CD4-positive, alpha-beta T cell treated with Interleukin-17A for 4 hours (primary cell): ENCODE measurements around the gene PRRX2.
"Not testable (repeated sequence)": the region's sequence is repeated elsewhere in the genome, so short reads cannot be mapped to it uniquely, and the experiment has no call there.

Experiments
- DNase-seq: peaks from one replicate; pipeline ENCODE4 v3.0.0-alpha.2; 2020; ENCODE audit warnings: mixed read lengths

The PRRX2 gene

DNA sequence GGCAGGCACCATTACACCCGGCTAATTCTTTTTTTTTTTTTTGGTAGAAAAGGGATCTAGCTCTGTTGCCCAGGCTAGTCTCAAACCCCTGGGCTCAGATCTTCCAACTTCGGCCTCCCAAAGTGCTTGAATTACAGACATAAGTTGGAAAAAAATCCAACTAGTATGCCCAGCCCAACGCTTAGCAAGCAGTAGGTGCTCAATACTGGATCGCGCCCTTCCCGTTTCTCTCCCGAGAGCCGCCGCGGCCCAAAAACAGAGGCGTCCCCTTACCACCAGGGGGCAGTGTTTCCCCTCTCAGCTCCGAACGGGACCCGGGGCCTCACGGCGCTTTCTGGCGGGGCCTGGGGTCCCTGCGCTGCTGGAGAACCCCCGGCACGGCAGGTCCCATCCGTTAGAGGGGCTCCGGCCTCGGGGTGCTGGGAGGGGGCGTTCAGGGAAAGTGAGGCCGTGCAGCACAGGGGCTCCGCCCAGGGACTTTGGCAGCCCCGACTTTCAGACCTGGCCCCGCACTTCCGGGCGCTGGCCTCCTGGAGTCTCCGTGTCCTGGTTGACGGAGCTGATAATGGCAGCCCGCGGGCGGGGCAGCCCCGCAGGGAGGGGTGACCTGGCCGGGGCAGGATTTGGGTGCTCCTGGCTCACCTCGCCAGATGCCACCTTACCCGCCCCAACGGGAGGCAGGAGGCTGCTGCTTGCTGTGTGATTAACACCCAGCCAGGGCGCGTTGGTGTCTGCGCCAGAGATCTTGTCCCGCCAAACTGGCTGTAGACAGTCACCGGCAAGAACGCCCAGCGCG, 72.2 kb downstream of the PRRX2 start:
- peak; percentile 93 for DNase-seq

DNA sequence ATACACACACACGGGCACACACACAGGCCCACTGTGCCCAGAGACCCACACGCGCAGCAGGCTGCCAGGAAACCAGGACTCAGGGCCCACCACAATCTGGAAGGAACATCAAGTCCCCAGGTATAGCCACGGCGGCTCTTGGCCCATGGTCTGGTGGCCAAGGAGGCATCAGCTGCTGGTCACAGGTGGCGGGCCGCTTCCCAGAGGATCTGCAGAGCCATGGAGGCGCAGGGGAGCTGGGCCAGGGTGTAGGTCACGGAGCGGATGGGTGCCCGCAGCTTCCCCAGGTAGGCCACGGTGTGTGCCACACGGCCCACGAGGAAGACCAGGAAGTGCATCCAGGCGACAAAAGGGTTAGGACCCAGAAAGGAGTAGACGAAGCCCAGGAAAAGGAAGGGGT, 74.0 kb downstream of the PRRX2 start:
- DNase-seq = no peak

DNA sequence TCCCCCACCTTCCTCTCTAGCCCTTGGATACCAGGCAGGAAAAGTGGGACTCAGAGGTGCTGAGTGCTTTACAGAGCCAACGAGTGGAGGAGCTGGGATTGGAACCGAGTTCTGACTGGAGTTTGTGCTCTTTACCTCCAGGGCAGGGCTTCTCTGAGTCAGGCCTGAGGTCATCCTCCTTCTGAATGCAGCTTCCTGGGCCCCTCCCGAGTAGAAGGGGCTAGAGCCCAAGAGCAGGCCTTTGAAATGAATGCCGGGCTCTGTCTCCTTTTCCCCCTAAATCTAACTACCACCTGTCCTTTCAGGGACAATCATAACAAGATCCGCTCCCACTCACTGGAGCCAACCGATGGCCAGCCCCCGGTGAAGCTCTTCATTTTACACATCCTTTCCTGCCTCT, 74.7 kb downstream of the PRRX2 start:
- DNase-seq = no peak

DNA sequence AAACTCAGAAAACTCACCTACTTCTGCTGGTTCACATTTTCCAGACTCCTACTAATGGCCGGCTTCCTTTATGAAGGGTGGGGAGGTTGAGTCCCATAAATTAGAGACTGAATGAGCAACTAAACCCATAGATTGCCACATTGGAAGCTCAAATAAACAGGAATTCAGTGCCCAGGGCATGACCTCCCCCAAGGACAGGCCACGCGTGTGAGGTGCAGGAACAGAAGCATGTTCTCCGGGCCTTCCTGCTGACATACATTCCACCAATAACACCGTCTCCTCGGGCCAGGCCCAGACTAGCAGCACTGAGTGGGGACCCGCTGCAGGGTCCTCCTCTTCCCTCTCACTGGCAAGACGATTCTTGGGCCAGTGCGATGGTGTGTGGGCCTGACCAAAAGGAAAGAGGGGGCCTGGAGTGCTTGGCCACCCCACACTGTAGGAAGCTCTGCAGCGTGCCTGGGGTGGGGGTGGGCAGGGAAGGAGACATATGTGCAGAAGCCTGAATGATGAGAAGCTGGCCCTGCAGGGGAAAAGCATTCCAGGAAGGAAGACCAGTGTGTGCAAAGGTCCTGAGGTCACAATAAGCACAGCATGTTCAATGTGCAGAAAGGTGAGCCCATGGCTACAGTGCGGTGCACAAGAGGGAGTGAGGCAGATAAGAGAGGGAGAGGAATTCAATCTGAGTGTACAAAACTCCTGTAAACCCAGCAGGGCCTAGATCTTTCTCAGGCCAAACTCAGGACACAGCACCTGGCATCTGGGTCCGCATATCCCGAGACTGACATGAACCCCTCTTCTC, 75.4 kb downstream of the PRRX2 start:
- DNase-seq = no peak

DNA sequence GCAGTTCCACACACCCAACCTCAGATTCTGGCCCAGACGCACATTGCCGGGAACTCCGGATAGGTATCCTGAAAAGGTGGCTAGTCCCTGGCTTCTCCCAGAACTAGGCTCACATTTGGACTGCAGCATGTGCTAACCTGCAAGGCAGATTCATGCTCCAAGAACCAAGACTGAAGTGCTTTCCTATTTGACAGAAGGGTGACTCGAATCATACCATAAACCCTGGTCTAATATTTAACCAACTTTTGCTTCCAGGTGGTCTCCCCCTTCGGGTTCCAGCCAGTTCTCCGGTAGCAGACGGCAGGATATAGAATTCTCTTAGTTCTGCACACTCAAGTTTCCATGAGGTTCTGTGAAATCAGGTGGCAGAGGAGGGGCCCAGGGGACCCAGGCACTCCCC, 79.8 kb downstream of the PRRX2 start:
- no peak for DNase-seq

DNA sequence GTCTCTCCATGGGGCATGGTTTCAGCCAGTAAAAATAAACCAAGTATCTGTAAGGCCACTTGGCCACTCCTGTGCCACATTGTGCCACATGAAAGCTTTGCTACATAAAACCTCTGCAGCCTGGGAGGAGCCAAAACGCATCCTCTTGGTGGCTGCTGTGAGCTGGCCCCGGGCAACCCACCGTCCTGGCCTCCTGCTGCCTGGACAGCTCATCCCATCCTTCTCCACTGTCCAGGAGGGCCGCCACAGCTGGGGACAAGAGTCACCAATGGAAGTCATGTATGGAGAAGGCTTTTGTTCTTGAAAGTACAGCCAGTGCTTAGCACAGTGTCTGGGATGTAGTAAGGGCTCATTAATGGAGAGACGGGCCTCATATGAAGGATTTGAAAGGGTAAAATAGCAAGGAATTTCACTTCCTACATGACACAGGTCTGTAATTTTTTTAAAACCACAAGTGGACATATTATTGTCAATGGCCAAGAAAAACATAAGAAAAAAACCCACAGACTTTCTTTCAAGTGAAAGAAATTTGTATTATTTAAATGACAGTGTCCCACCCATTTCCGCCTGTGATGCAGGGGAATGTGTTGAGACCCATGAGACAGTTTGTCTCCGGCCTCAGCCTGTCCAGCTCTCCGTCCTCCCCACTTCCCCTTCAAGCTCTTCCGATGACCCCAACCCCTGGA, 80.8 kb downstream of the PRRX2 start:
- DNase-seq = no peak

DNA sequence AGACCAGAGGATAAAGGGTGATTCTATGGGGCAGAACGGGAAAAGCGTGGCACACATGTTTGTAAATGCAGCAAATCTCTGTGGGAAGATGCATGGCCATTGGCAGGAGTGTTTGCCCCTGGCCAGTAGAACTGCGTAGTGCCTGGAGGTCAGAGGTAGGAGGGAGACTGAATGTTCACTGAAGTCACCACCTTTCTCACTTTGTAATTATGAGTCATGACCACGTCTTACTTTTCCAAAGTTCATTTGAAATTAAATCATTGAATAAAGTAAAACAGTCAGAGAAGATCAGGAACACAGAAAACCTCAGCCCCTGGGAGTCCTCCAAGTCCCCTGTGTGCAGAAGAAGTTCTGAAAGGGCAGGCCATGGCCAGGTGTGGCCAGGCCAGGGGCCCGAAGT, 82.8 kb downstream of the PRRX2 start:
- DNase-seq = no peak

DNA sequence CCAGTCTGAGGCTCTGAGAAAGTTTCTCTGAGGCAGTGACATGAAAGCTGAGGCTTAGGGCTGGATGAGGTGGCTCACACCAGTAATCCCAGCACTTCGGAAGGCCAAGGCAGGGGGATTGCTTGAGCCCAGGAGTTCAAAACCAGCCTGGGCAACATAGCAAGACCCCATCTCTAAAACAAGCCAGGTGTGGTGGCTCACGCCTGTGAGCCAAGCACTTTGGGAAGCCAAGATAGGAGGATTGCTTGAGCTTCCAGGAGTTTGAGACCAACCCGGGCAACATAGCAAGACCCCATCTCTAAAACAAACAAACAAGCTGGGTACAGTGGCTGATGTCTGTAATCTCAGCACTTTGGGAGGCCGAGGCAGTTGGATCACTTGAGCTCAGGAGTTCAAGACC, 83.6 kb downstream of the PRRX2 start:
- DNase-seq = not testable (repeated sequence)

DNA sequence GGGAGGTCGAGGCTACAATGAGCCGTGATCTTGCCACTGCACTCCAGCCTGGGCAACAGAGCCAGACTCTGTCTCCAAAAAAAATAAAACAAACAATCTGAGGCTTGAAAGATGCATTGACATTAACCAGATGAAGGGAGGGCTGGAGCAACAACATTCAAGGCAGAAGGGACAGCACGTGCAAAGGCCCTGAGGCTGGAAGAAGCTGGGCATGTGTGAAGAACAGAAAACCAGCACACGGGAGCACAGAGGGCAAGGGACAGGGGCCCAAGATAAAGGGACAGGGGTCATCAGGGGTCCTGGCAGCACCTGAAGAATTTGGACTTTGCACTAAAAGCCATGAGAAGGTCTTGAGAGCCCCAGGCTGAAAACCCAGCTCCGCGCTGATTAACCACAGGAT, 84.1 kb downstream of the PRRX2 start:
- no peak for DNase-seq

DNA sequence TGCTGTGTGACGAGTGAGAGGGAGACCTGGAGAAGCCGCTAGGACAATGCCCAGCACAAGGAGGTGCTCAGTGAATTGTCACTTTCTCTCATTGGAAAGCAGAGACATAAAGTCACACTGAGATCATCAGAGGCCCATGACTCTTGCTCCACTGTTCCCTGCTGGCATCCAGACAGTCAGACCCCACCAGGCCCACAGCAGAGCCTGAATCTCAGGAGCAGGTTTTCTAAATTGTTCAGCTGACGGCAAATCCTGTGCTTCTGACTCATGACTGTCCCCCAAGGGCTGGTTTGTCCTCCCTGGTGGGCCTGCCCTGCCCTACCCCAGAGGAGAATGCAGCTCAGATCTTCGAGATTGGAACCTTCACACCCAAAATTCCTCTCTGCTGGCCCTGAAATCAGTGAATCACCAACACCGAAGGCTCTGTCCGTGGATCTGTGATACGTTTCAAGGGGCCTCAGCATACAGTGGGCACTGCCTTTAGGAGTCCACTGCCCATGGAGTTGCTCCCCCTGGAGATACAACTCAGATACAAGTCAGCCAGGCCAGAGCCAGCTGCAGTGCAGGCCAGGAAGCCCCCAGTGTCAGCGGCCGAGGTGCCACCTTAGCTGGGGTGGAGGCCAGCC, 84.7 kb downstream of the PRRX2 start:
- no peak for DNase-seq

DNA sequence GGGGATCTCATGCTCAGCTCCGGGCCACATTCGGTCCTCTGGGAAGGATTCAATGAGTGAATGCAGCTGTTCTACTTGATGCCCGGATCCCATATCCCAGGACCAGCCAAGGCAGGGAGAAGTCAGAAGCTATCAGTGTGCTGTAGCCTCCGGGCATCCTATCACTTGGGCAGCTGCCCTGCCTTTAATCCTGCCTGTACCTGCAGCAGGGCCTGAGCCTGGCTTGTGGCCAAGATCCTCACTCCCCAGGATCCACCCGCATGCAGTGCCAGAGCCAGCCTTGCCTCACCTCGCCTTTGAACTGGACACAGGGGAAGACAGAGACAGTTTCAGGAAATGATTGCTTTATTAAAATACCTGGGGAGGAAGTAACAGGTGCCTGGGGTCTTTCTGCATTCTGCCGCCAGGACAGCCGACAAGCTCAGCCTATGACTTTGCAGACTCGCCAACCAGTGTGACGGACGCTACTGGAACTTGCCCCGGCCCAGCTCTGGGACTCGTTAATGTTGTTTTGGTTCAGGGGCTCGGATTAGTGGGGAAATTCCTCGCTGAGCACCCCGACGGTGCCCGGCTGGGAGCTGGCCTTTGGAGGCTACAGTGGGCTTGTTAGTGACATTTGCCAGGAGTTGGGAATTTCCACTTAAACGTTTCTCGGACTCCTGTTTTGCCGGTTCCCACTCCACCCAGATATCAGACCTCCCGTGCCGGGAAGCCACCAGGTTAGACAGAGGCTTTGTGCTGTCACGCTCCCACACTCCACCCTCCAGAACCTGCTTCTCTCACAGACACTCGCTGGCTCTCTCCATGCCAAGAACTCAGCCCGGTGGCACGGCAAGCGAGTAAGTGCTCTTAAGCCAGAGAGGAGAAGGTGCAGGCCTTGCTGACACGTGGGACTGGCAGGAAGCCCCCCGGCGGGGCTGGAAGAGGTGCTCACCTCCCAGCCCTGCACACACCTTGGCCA, 86.7 kb downstream of the PRRX2 start:
- no peak for DNase-seq

DNA sequence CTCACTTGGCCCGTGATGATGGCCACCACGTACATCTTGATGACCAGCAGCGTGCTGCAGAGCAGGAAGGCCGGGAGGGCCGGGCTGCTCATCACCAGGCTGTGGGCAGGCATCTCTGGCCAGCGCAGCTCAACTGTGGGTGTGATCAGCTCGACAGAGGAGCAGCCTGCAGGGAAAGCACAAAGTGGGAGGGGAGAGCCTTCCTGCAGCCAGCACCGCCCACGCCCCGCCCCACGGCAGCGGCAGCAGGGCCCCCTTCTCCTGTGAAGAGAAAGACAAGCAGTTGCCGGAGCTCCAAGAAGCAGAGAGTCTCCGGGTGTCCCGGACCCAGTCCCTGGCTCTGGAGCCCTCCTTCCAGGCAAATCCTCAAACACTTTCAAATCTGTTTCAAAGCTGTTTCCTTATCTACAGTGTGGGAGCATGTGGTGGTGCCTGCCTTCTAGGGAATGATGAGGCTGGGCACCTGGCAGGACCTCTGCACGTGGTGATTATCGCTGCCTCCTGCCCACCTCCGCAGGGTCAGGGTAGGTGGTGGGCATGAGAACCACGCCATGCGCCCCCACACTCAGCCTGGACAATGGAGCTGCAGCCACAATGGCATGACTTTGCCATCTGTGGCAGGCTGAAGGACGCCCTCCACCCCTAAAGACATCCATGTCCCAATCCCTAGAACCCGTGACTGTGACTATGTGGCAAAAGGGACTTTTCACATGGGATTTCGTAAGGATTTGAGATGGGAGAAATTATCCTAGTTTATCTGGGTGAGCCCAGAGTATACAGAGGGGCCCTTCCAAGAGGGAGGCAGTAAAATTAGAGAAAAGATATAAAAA, 87.7 kb downstream of the PRRX2 start, which contains the start of gene PTGES:
TSS of gene PTGES (minus strand) at position 143 of the 830 bp plus-strand sequence. CDS start at position 113, 30 bp downstream.
- peak; percentile 75 for DNase-seq

DNA sequence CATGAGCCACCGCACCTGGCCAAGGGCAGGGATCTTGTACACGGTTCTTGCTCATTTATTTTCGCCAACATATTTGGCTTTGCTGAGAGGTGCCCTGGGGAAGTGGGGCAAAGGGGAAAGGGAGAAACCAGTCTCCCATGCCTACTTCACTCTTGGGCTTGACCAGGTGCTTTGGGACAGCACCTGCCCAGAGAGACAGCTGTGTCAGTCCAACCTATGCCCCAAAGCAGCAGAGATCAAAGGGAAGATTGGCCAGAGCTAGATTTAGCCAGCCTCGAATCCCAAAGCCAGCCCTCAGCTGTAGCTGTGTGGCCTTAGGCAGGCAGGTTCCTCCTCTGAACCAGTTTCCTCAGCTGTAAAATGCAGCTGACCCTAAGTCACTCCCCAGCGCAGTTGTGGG, 89.7 kb downstream of the PRRX2 start:
- no peak for DNase-seq

DNA sequence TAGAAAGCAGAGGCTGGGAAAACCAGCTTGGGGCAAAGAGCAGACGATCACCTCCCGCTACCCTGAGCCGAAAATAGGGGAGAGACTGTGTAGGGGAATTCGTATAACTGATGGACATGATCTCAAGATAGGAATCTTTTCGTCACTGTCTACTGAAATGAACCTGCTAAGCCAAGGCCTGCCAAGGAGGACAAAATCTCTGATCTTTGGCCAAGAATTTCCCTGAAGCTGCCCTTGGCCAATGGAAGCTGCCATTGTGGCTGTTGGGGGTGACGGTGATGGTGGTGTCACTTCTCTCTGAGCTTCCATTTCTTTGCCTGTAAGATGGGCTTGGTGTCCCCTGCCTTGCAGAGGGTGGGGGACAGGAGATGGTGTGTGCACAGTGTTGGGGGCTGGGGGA, 90.7 kb downstream of the PRRX2 start:
- no peak for DNase-seq

DNA sequence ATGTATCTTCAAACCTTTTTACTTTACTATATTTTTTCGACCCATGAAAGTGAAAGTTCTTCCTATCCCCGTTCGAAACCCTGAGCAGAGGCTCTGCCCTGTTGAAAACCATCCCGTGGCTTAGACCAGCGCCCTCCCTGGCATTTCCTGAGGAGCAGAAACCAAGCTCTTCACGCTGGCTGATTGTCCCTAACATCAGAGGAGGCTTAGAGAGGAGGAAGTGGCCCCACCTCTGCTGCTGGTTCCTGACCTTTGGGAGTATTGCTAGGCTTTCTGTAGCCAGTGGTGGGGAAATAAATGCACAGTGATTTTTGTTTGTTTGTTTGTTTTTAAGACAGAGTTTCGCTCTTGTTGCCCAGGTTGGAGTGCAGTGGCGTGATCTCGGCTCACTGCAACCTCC, 91.6 kb downstream of the PRRX2 start:
- DNase-seq = peak; percentile 23

DNA sequence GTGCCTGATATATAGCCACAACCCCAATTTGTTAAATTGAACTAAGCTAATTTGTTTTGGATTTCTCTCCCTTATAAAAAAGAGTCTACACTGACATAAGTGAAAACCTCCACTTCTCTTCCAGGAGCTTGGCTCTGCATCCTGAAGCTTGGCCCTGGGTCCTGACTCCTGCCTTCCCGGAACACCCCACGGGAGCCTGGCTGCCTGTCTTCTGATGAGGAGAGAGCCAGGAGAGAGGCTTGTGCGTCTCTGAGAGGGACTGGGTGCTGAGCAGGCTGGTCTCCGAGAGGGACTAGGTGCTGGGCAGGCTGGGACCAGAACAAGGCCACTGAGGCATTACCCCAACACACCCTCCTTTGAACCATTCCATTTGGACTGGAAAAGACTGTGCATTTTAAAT, 93.9 kb downstream of the PRRX2 start:
- DNase-seq = no peak

DNA sequence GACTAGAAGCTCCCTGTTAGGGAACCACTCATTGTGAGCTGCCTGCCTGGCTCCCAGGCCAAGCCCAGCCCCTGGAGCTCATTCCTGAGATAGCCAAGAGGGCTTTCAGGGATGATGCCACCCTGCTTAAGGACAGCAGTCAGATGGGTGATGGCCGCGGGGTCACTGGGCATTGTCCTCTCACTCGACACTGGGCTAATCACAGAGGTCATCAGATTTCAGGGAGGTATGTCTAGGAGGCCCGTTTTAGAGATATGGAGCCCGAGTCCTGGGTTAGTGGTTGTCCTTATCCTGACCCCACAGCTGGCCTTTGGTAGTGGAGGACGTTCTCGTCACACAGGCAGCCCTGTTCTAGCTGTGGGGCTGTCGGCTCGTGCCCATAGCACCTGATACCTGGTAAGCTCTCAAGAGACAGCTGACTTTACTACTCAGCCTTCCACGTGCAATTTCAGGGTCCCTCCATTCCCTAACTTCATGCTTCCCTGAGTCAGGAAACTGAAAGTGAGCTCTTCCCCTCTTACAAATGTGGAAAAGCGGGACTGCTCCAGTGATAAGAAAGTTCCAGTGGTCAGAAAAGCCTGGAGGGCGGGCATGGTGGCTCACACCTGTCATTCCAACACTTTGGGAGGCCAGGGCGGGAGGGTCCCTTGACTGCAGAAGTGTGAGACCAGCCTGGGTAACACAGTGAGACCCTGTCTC, 94.5 kb downstream of the PRRX2 start:
- DNase-seq = no peak

DNA sequence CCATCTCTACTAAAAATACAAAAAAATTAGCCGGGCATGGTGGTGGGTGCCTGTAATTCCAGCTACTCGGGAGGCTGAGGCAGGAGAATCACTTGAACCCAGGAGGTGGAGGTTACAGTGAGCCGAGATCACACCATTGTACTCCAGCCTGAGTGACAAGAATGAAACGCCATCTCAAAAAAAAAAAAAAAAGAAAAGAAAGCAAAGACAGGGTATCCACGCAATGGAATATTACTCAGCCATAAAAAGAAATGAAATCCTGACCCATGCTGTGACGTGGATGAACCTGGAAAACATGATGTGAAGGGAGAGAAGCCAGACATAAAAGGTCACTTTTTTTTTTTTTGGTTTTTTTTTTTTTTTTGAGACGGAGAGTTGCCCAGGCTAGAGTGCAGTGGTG, 95.3 kb downstream of the PRRX2 start:
- not testable (repeated sequence) for DNase-seq

DNA sequence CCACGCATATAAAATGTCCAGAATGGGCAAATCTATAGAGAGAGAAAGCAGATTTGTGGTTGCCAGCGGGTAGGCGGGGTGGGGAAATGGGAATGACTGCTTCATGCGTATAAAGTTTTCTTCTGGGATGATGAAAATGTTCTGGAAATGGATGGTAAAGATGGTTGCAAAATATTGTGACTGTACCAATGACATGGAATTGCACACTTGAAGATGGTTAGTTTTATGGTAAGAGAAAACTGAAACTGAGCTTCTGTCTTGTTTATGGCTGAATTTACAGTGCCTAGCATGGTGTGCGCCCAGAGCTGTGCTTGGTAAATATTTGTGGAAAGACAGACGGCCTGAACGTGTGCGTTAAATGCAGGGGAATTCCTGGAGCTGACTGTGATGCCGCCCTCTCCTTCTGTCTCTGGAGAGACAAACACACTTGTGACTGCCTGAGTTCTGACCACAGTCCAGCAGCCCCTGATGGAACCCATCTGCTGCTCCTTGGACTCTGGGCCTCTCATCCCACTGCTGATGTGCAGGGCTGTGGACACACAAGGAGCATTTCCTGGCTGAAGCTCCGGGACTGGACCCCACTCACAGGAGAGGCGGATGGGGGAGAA, 96.0 kb downstream of the PRRX2 start:
- no peak for DNase-seq

DNA sequence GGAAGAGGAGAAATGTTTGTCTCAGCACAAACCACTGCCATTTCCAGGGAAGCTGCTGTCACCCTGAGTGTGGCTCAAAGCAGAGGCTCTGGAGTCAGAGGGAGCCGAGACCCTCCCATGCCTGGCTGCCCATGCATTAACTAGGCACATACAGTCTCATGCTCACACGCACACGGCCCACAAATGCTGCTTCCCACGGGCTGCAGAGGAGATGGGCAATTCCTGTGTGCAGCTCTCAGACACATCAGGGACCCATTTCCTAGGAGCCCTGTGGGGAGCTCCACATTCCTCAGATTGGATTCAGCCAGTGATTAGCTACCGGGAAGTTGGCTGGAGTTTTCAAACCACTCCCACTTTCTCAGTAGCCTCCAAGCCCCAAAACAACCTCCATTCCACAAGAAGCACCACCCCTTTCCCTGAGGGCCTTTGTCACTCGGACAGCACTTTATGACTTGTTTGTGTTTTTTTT, 96.5 kb downstream of the PRRX2 start:
- DNase-seq = no peak
